PC-9 (cell line): ENCODE measurements around the gene PITPNB. TPM values are rescaled to one million over a fixed set of nuclear protein-coding genes. Genes with fewer than 3 reads are reported as not detected.

ENCODE experiments used
- BruUV-seq: library from RNA; stranded (reverse); fragments of 400-500 nt; replicated peaks from 2 replicates; lab custom pipeline; 2021; lab: Mats Ljungman, UMichigan
- CTCF ChIA-PET: fragments of 300-600 bp; sonication (Branson Sonifier 250); formaldehyde crosslinking; loops from one replicate; lab custom pipeline; 2022; ENCODE audit warnings: antibody characterized with exemption; lab: Charles Lee
- POLR2A ChIA-PET: fragments of 300-600 bp; sonication (Branson Sonifier 250); formaldehyde crosslinking; loops from one replicate; lab custom pipeline; 2022; ENCODE audit warnings: antibody characterized with exemption; ENCODE audit not compliant: unreplicated experiment; lab: Charles Lee
- DNase-seq, 2 experiments: peaks; one replicate each; pipeline versions ENCODE4 v3.0.0 to v3.0.0-alpha.2; 2015 to 2022; ENCODE audit warnings: mixed read lengths in 1 of 2
- H2AFZ ChIP-seq: fragments of 200-600 bp; sonication (generic); 2 replicates; pipeline ENCODE4 v1.8.1; 2017; ENCODE audit warnings: antibody characterized with exemption
- H3F3A ChIP-seq: fragments of 200-600 bp; sonication (generic); 2 replicates; pipeline ENCODE4 v1.8.1; 2017; ENCODE audit warnings: antibody characterized with exemption, mild to moderate bottlenecking, low read depth; ENCODE audit not compliant: insufficient read depth
- H3K27ac ChIP-seq: fragments of 200-600 bp; sonication (generic); 2 replicates; pipeline ENCODE4 v1.6.1; 2016; ENCODE audit warnings: mixed run types
- H3K27me3 ChIP-seq: fragments of 200-600 bp; sonication (generic); 2 replicates; pipeline ENCODE4 v1.6.1; 2016; ENCODE audit warnings: low read depth, mixed run types; ENCODE audit not compliant: insufficient read depth
- H3K36me3 ChIP-seq: fragments of 200-600 bp; sonication (generic); 2 replicates; pipeline ENCODE4 v1.6.1; 2016; ENCODE audit warnings: low read depth, mixed run types
- H3K4me1 ChIP-seq: fragments of 200-600 bp; sonication (generic); replicated peaks from 2 replicates; pipeline ENCODE4 v1.6.1; 2016; ENCODE audit warnings: mixed run types; ENCODE audit not compliant: insufficient read depth
- H3K4me2 ChIP-seq: fragments of 200-600 bp; sonication (generic); 2 replicates; pipeline ENCODE4 v1.6.1; 2017; ENCODE audit warnings: mixed run types
- H3K4me3 ChIP-seq: fragments of 200-600 bp; sonication (generic); 2 replicates; pipeline ENCODE4 v1.6.1; 2016; ENCODE audit warnings: mixed run types
- H3K79me2 ChIP-seq: fragments of 200-600 bp; sonication (generic); 2 replicates; pipeline ENCODE4 v1.6.1; 2017; ENCODE audit warnings: low read depth, mixed run types
- H3K9me2 ChIP-seq: fragments of 200-600 bp; sonication (generic); 2 replicates; pipeline ENCODE4 v1.8.1; 2017; ENCODE audit warnings: mild to moderate bottlenecking; ENCODE audit not compliant: insufficient read depth
- H3K9me3 ChIP-seq: fragments of 200-600 bp; sonication (generic); 2 replicates; pipeline ENCODE4 v1.8.1; 2016; ENCODE audit warnings: low read depth; ENCODE audit not compliant: insufficient read depth
- H4K20me1 ChIP-seq: fragments of 200-600 bp; sonication (generic); 2 replicates; pipeline ENCODE4 v1.8.1; 2017; ENCODE audit not compliant: insufficient read depth
- CTCF ChIP-seq: fragments of 200-600 bp; sonication (generic); conservative IDR thresholded peaks from 2 replicates; pipeline ENCODE4 v1.6.1; 2017; ENCODE audit warnings: mixed run types, antibody characterized with exemption, mild to moderate bottlenecking, moderate library complexity
- EZH2 ChIP-seq: fragments of 200-600 bp; sonication (generic); IDR thresholded peaks from 2 replicates; pipeline ENCODE4 v1.8.0; 2017; ENCODE audit warnings: antibody characterized with exemption, low read depth
- intact Hi-C: fragments of 100-400 bp; cut with micrococcal nuclease; formaldehyde crosslinking; loops from one replicate; pipeline ENCODE4 v1.10.0; 2022; ENCODE audit not compliant: unreplicated experiment
- total RNA-seq: library from RNA; stranded (reverse); gene quantifications from 2 replicates; pipeline ENCODE4 v1.2.3, GENCODE V29; 2021

The PITPNB gene
- total RNA-seq, 1 experiment from 2014 or later, result 49.6 TPM

GRCh38 chr22:27915986-27916385 lies 3.1 kb downstream of the PITPNB start:
- H3K4me2 ChIP-seq, result no peak overlapping the region; the same call in 1 of the 2 replicates
- H3K4me3 ChIP-seq, result no peak overlapping the region

GRCh38 chr22:27913162-27913741 lies 5.8 kb downstream of the PITPNB start:
- no peak for DNase-seq
- no peak for TF ChIP-seq CTCF
- TF ChIP-seq EZH2, result no peak
- CTCF ChIA-PET, result no interaction called here
- no peaks in the 10 kb centered on the region for H3K9me3 ChIP-seq
- H3K4me2 ChIP-seq, result no peak overlapping the region
- no TSS peak for BruUV-seq
- POLR2A ChIA-PET, result no interaction called here
- no peak overlapping the region for H3K27ac ChIP-seq
- no peaks in the 10 kb centered on the region for H3K27me3 ChIP-seq
- no peak overlapping the region for H2AFZ ChIP-seq
- no peak overlapping the region for H3K4me3 ChIP-seq
- intact Hi-C loops, result no loop called here
- H3F3A ChIP-seq, result no peaks in the 10 kb centered on the region; the same call in 1 of the 2 replicates
- peaks cover 83% of the 10 kb centered on the region for H3K79me2 ChIP-seq
- H3K4me1 ChIP-seq, result peaks cover 22% of the 10 kb centered on the region
- no peaks in the 10 kb centered on the region for H3K9me2 ChIP-seq
- peaks cover 72% of the 10 kb centered on the region for H4K20me1 ChIP-seq
- peaks cover 30% of the 10 kb centered on the region for H3K36me3 ChIP-seq

More at GRCh38 chr22:27915986-27916385, 3.1 kb downstream of the PITPNB start:
- no peaks in the 10 kb centered on the region for H3K27me3 ChIP-seq
- no peak for TF ChIP-seq EZH2
- no peak for TF ChIP-seq CTCF
- H3K36me3 ChIP-seq, result peaks cover 12% of the 10 kb centered on the region
- H3K27ac ChIP-seq, result no peak overlapping the region
- H3K9me2 ChIP-seq, result no peaks in the 10 kb centered on the region
- H2AFZ ChIP-seq, result no peak overlapping the region
- peaks cover 96% of the 10 kb centered on the region for H3K79me2 ChIP-seq
- no peaks in the 10 kb centered on the region for H3K9me3 ChIP-seq
- intact Hi-C loops, result no loop called here
- BruUV-seq, result no TSS peak
- H3K4me1 ChIP-seq, result peaks cover 31% of the 10 kb centered on the region
- CTCF ChIA-PET, result no interaction called here
- H4K20me1 ChIP-seq, result peaks cover 73% of the 10 kb centered on the region
- peaks cover 12% of the 10 kb centered on the region; the same call in 1 of the 2 replicates for H3F3A ChIP-seq
- DNase-seq, result no peak
- POLR2A ChIA-PET, result interaction anchor here (0.6 kb wide), 1 partner anchor 39 kb away, joined by 4 read pairs; no protein-coding TSS in a partner anchor

- intact Hi-C loops, result no loop called here
- Histone ChIP-seq H3K27ac (no peak overlapping the region), H3K4me2 (no peak overlapping the region), H3K9me3 (no peaks in the 10 kb centered on the region), H4K20me1 (peaks cover 65% of the 10 kb centered on the region), H3K79me2 (peaks cover 80% of the 10 kb centered on the region), H3F3A (no peaks in the 10 kb centered on the region; the same call in none of the 2 replicates), H3K4me1 (peaks cover 10% of the 10 kb centered on the region; the same call in 1 of the 2 replicates), H3K36me3 (peaks cover 35% of the 10 kb centered on the region), H3K9me2 (no peaks in the 10 kb centered on the region), H3K4me3 (no peak overlapping the region), H3K27me3 (no peaks in the 10 kb centered on the region), H2AFZ (no peak overlapping the region)
- TF ChIP-seq CTCF (no peak), EZH2 (no peak)
- ChIA-PET CTCF (interaction anchor here (0.7 kb wide), 1 partner anchor 95 kb away, joined by 5 read pairs; no protein-coding TSS in a partner anchor), POLR2A (no interaction called here)
- DNase-seq, result no peak
- BruUV-seq, result no TSS peak
Measured at GRCh38 chr22:27912101-27912500, 7.0 kb downstream of the PITPNB start.
